Keratinocyte (primary cell): ENCODE measurements around the gene FBLIM1. TPM values are rescaled to one million over a fixed set of nuclear protein-coding genes. Genes with fewer than 3 reads are reported as not detected.

ENCODE experiments used
- DNase-seq: peaks from one replicate; pipeline ENCODE4 v3.0.0-alpha.2; 2011; ENCODE audit warnings: low read depth, missing footprints, low spot score
- FAIRE-seq: peaks from 2 replicates; lab custom pipeline; 2011; peaks lifted over from hg19 to GRCh38; lab: Jason Lieb, UNC
- H2AFZ ChIP-seq: 2 replicates; pipeline ENCODE4 v1.6.0; 2012; ENCODE audit warnings: low read length, control low read depth, inconsistent platforms; ENCODE audit not compliant: control insufficient read depth
- H3K27ac ChIP-seq: 2 replicates; pipeline ENCODE4 v1.5.1; 2011; ENCODE audit warnings: low read length; ENCODE audit not compliant: control insufficient read depth, insufficient read depth
- H3K27me3 ChIP-seq: 3 replicates; pipeline ENCODE4 v1.6.0; 2011; ENCODE audit warnings: low read length; ENCODE audit not compliant: control insufficient read depth, insufficient read depth; ENCODE audit errors: extremely low read depth
- H3K36me3 ChIP-seq, 2 experiments: 2 replicates in 1 of 2; 3 replicates in 1 of 2; pipeline ENCODE4 v1.5.1; 2011; ENCODE audit warnings: low read length in 2 of 2, mild to moderate bottlenecking in 1 of 2; ENCODE audit not compliant: control insufficient read depth in 2 of 2, insufficient read depth in 2 of 2; ENCODE audit errors: extremely low read depth in 1 of 2
- H3K4me1 ChIP-seq: 3 replicates; pipeline ENCODE4 v1.5.1; 2011; ENCODE audit warnings: low read length; ENCODE audit not compliant: control insufficient read depth, insufficient read depth; ENCODE audit errors: extremely low read depth
- H3K4me2 ChIP-seq: 3 replicates; pipeline ENCODE4 v1.6.0; 2011; ENCODE audit warnings: low read depth, low read length; ENCODE audit not compliant: control insufficient read depth, insufficient read depth; ENCODE audit errors: extremely low read depth
- H3K4me3 ChIP-seq, 3 experiments: fragments of 200-600 bp in 1 of 3; sonication (generic) in 1 of 3; 2 replicates in 2 of 3; 3 replicates in 1 of 3; pipeline ENCODE4 v1.5.1; 2011 to 2016; ENCODE audit warnings: low read length in 3 of 3, mild to moderate bottlenecking in 3 of 3, control low read depth in 2 of 3, inconsistent platforms in 1 of 3, low read depth in 1 of 3, mixed read lengths in 1 of 3, mixed run types in 1 of 3, moderate library complexity in 1 of 3; ENCODE audit not compliant: control insufficient read depth in 2 of 3, insufficient read depth in 2 of 3; ENCODE audit errors: extremely low read depth in 1 of 3
- H3K79me2 ChIP-seq: 2 replicates; pipeline ENCODE4 v1.6.0; 2012; ENCODE audit warnings: low read length; ENCODE audit not compliant: control insufficient read depth, insufficient read depth
- H3K9ac ChIP-seq: 3 replicates; pipeline ENCODE4 v1.6.0; 2011; ENCODE audit warnings: low read length; ENCODE audit not compliant: control insufficient read depth, insufficient read depth; ENCODE audit errors: extremely low read depth
- H3K9me1 ChIP-seq: 3 replicates; pipeline ENCODE4 v1.6.0; 2011; ENCODE audit warnings: low read length; ENCODE audit not compliant: control insufficient read depth, insufficient read depth; ENCODE audit errors: extremely low read depth
- H3K9me3 ChIP-seq: 2 replicates; pipeline ENCODE4 v1.5.1; 2012; ENCODE audit warnings: low read depth, low read length; ENCODE audit not compliant: control insufficient read depth
- H4K20me1 ChIP-seq: 3 replicates; pipeline ENCODE4 v1.6.0; 2011; ENCODE audit warnings: low read length; ENCODE audit not compliant: control insufficient read depth, insufficient read depth; ENCODE audit errors: extremely low read depth
- CTCF ChIP-seq, 3 experiments: IDR thresholded peaks in 1 of 3; conservative IDR thresholded peaks in 1 of 3; optimal IDR thresholded peaks in 1 of 3; 2 replicates in 2 of 3; 3 replicates in 1 of 3; pipeline versions ENCODE3 to v1.5.1; 2011; ENCODE audit warnings: low read length in 3 of 3, mild to moderate bottlenecking in 3 of 3, moderate library complexity in 2 of 3, control low read depth in 1 of 3, inconsistent platforms in 1 of 3; ENCODE audit not compliant: insufficient read depth in 2 of 3; ENCODE audit errors: extremely low read depth in 1 of 3
- EZH2 ChIP-seq: IDR thresholded peaks from one replicate; pipeline ENCODE4 v1.6.1; 2012; ENCODE audit warnings: inconsistent platforms, mild to moderate bottlenecking, low read length, moderate library complexity
- dilution Hi-C: fragments of 300-500 bp; cut with MboI; formaldehyde crosslinking; loops from one replicate; pipeline ENCODE4 v1.7.0; 2020; ENCODE audit warnings: low sequenced_read_pairs; ENCODE audit not compliant: extremely low pct_ligation_motif_present
- polyA plus RNA-seq, 5 experiments: library from polyadenylated mRNA; depleted of rRNA in 3 of 5; stranded (reverse) in 3 of 5; stranded (forward) in 1 of 5; unstranded in 1 of 5; fragments of >200 nt; gene quantifications; 1 replicate in 1 of 5; 2 replicates in 3 of 5; 3 replicates in 1 of 5; pipeline versions ENCODE4 v1.2.1 to v1.2.3, GENCODE V29; 2011 to 2012; ENCODE audit warnings: missing spikeins in 2 of 5, low read depth in 1 of 5, low replicate concordance in 1 of 5

FBLIM1 gene
- polyA plus RNA-seq, 1 donor (not counting 4 experiments of a cell fraction or from before 2014, with no cell fraction given), result 144 TPM

DNA sequence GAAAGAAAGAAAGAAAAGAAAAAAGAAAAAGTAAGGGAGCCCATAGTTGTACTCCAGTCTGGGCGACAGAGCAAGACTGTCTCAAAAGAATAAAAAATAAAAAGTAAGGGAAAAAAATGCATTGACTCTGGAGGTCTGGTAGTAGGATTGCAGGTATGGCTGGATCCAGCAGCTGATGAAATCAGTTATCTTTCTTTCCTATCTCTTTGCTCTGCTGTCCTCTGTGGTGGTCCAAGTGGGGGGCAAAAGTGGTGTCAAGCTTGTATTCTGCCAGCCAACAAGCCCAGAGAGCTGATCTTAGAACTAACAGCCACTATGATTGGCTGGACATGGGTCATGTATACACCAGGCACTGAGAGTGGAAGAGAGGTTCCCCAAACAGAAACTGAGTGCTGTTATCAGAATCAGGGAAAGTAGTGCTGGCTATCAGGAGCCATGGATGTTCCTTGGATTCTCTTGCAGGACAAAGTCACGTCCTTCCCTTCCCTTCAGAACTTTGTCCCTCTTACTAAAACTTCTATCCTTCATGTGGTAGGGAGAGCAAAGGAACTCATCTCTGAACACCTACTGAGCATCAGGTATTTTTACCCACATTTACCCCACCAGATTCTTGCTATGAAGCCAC lies 3.5 kb upstream of the FBLIM1 start:
- Histone ChIP-seq H3K4me1 (peaks cover 19% of the 10 kb centered on the region), H3K36me3 (no peaks in the 10 kb centered on the region), H2AFZ (no peak overlapping the region), H3K4me3 (no peak overlapping the region), H3K27ac (no peak overlapping the region), H3K79me2 (peaks cover 14% of the 10 kb centered on the region), H3K9me1 (no peaks in the 10 kb centered on the region), H3K27me3 (no peaks in the 10 kb centered on the region), H3K4me2 (no peak overlapping the region), H4K20me1 (no peaks in the 10 kb centered on the region), H3K9me3 (no peaks in the 10 kb centered on the region), H3K9ac (no peak overlapping the region)
- dilution Hi-C loops, result no loop called here
- FAIRE-seq (no peak), DNase-seq (no peak)
- TF ChIP-seq EZH2 (no peak), CTCF (optimal IDR thresholded peaks at IDR 0.05 in 1 of 3, IDR thresholded peaks at IDR 0.05 in 1 of 3, conservative IDR thresholded peaks at IDR 0.05 in 1 of 3; ENCODE audit: extremely low read depth in 1 of 3, insufficient read depth in 2 of 3, low read length in 3 of 3) (no peak)

DNA sequence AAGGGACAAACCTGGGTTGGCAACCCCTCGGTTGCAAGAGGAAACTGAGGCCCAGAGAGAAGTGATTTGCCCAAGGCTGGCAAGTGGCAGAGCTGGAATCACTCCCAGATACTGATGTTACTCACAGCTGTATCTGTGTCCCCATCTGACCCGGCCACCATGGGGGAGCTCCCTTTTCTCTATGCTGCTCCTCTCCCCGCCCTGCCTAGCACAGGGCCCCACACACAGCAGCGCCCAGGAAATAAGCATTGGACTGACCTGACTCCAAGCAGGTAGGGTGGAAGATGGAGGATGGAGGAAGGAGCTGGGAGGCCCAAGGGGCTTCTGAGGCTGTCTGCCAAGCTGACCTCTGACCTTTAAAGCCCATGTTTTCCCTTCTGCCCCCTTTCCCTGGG lies 3.0 kb upstream of the FBLIM1 start:
- TF ChIP-seq CTCF (optimal IDR thresholded peaks at IDR 0.05 in 1 of 3, IDR thresholded peaks at IDR 0.05 in 1 of 3, conservative IDR thresholded peaks at IDR 0.05 in 1 of 3; ENCODE audit: extremely low read depth in 1 of 3, insufficient read depth in 2 of 3, low read length in 3 of 3), result no peak
- no peak for TF ChIP-seq EZH2
- H3K9ac ChIP-seq, result no peak overlapping the region
- dilution Hi-C loops, result no loop called here
- peaks cover 24% of the 10 kb centered on the region for H3K4me1 ChIP-seq
- H3K27ac ChIP-seq, result no peak overlapping the region
- H3K9me3 ChIP-seq, result no peaks in the 10 kb centered on the region
- no peak overlapping the region for H3K4me2 ChIP-seq
- no peak overlapping the region for H3K4me3 ChIP-seq
- no peaks in the 10 kb centered on the region for H3K9me1 ChIP-seq
- no peak overlapping the region for H2AFZ ChIP-seq
- DNase-seq, result no peak
- H4K20me1 ChIP-seq, result no peaks in the 10 kb centered on the region
- FAIRE-seq, result no peak
- no peaks in the 10 kb centered on the region for H3K36me3 ChIP-seq
- peaks cover 17% of the 10 kb centered on the region for H3K79me2 ChIP-seq
- H3K27me3 ChIP-seq, result no peaks in the 10 kb centered on the region
